GM23338 (cell line): Measurements from ENCODE around the gene GOSR2.

ENCODE experiments used
- CREB1 ChIP-seq: fragments of 250-450 bp; sonication (Bioruptor Pico); IDR thresholded peaks from 2 replicates; pipeline ENCODE4 v1.5.0; 2020; ENCODE audit warnings: low read depth, mild to moderate bottlenecking, moderate library complexity
- CTCF ChIP-seq, 2 experiments: fragments of 200-600 bp in 1 of 2; sonication (generic) in 1 of 2; conservative IDR thresholded peaks; 2 replicates each; pipeline versions ENCODE4 v1.5.1 to v1.6.1; 2016 to 2017; ENCODE audit warnings: antibody characterized with exemption in 2 of 2, low read depth in 2 of 2, mild to moderate bottlenecking in 2 of 2, moderate library complexity in 1 of 2
- EZH2 ChIP-seq: fragments of 200-600 bp; sonication (generic); IDR thresholded peaks from one replicate; pipeline ENCODE4 v1.8.0; 2017; ENCODE audit warnings: antibody characterized with exemption, mild to moderate bottlenecking, low read depth; ENCODE audit not compliant: unreplicated experiment
- EZH2phosphoT487 ChIP-seq: fragments of 200-600 bp; sonication (generic); IDR thresholded peaks from one replicate; pipeline ENCODE4 v1.8.1; 2018; ENCODE audit warnings: antibody characterized with exemption; ENCODE audit not compliant: unreplicated experiment
- JUNB ChIP-seq: IDR thresholded peaks from one replicate; pipeline ENCODE4 v1.6.1; 2016; ENCODE audit warnings: antibody characterized with exemption; ENCODE audit not compliant: unreplicated experiment
- POLR2AphosphoS5 ChIP-seq: IDR thresholded peaks from 2 replicates; pipeline ENCODE4 v1.6.1; 2016; ENCODE audit warnings: antibody characterized with exemption, low read depth
- REST ChIP-seq: IDR thresholded peaks from one replicate; pipeline ENCODE4 v1.6.1; 2018; ENCODE audit warnings: antibody characterized with exemption; ENCODE audit not compliant: unreplicated experiment
- STAT1 ChIP-seq: IDR thresholded peaks from one replicate; pipeline ENCODE4 v1.6.1; 2016; ENCODE audit warnings: antibody characterized with exemption; ENCODE audit not compliant: unreplicated experiment
- ZNF114 ChIP-seq: fragments of 250-450 bp; sonication (Bioruptor Pico); IDR thresholded peaks from 2 replicates; pipeline ENCODE4 v1.5.0; 2020; ENCODE audit warnings: mild to moderate bottlenecking, moderate library complexity

- TF ChIP-seq CTCF (conservative IDR thresholded peaks at IDR 0.05; ENCODE audit: low read depth in 2 of 2), result no peak
- no peak for TF ChIP-seq POLR2AphosphoS5
- no peak for TF ChIP-seq CREB1 (CRISPR knock-in tag)
- TF ChIP-seq EZH2, result no peak
- TF ChIP-seq EZH2phosphoT487, result no peak
- TF ChIP-seq REST, result no peak
- no peak for TF ChIP-seq JUNB
- no peak for TF ChIP-seq STAT1
- TF ChIP-seq ZNF114 (CRISPR knock-in tag), result no peak
Measured at GRCh38 chr17:46960152-46960551, 37.2 kb downstream of the GOSR2 start.
